A549 (cell line): ENCODE results near the gene THUMPD2.

Experiments used
- CEBPB ChIP-seq, 2 experiments: fragments of >200 bp in 1 of 2; sonication (Bioruptor Twin) in 1 of 2; formaldehyde crosslinking in 1 of 2; IDR thresholded peaks; 2 replicates each; pipeline ENCODE4 v1.6.1; 2012 to 2016
- CHD4 ChIP-seq: fragments of 200-600 bp; sonication (generic); IDR thresholded peaks from 2 replicates; pipeline ENCODE4 v1.6.1; 2016; ENCODE audit warnings: antibody characterized with exemption, mild to moderate bottlenecking, borderline replicate concordance
- CTCF ChIP-seq: fragments of >200 bp; sonication (Bioruptor Twin); formaldehyde crosslinking; IDR thresholded peaks from 3 replicates; pipeline ENCODE4 v1.5.1; 2016
- EHF ChIP-seq: fragments of 250-450 bp; sonication (Bioruptor Pico); IDR thresholded peaks from 2 replicates; pipeline ENCODE4 v1.5.0; 2020; ENCODE audit warnings: mild to moderate bottlenecking
- KDM5A ChIP-seq: fragments of 200-600 bp; sonication (generic); IDR thresholded peaks from 2 replicates; pipeline ENCODE4 v1.6.1; 2016; ENCODE audit warnings: antibody characterized with exemption, mild to moderate bottlenecking
- MAFK ChIP-seq: fragments of 450-650 bp; IDR thresholded peaks from 2 replicates; pipeline ENCODE4 v1.6.1; 2014; ENCODE audit not compliant: partially characterized antibody
- MAX ChIP-seq: IDR thresholded peaks from 2 replicates; pipeline ENCODE4 v1.6.1; 2012
- MYC ChIP-seq: IDR thresholded peaks from 2 replicates; pipeline ENCODE4 v1.6.1; 2012; ENCODE audit warnings: mild to moderate bottlenecking, inconsistent platforms, low read length, improper control_type of control experiment, borderline replicate concordance
- NFE2L2 ChIP-seq: fragments of 150-350 bp; conservative IDR thresholded peaks from 2 replicates; pipeline ENCODE4 v1.6.1; 2014; ENCODE audit warnings: low read length
- POLR2A ChIP-seq: IDR thresholded peaks from 2 replicates; pipeline ENCODE4 v1.6.1; 2012; ENCODE audit warnings: mild to moderate bottlenecking, low read length
- RCOR1 ChIP-seq: fragments of 150-350 bp; IDR thresholded peaks from 2 replicates; pipeline ENCODE4 v1.6.1; 2014; ENCODE audit warnings: antibody characterized with exemption, low read length, low read depth
- SMC3 ChIP-seq: fragments of >200 bp; sonication (Bioruptor Twin); formaldehyde crosslinking; IDR thresholded peaks from 3 replicates; pipeline ENCODE4 v1.6.1; 2018; ENCODE audit warnings: inconsistent platforms

GRCh38 chr2:39718483-39718882 lies 60.6 kb downstream of the THUMPD2 start:
- no peak for TF ChIP-seq CTCF
- TF ChIP-seq SMC3: no peak
- TF ChIP-seq CEBPB (IDR thresholded peaks at IDR 0.05): no peak
- TF ChIP-seq POLR2A: no peak
- TF ChIP-seq CHD4: no peak
- no peak for TF ChIP-seq MAX
- TF ChIP-seq MYC: no peak
- TF ChIP-seq RCOR1: no peak
- no peak for TF ChIP-seq NFE2L2
- TF ChIP-seq KDM5A: no peak
- no peak for TF ChIP-seq MAFK
- no peak for TF ChIP-seq EHF (CRISPR knock-in tag)
